Prostate gland (tissue), 2 donors: ENCODE results near the gene ERC2.

Source experiments
- POLR2A ChIP-seq: fragments of 450-650 bp; IDR thresholded peaks from one replicate; pipeline ENCODE4 v1.6.1; 2016; ENCODE audit warnings: antibody characterized with exemption, mild to moderate bottlenecking
- POLR2AphosphoS5 ChIP-seq: sonication (generic); formaldehyde crosslinking; IDR thresholded peaks from one replicate; pipeline ENCODE4 v1.6.1; 2017; ENCODE audit warnings: antibody characterized with exemption
- TF ChIP-seq, protein P1 (sequence below), 4 experiments: fragments of 200-600 bp in 2 of 4; fragments of 450-650 bp in 2 of 4; sonication (generic) in 2 of 4; IDR thresholded peaks; 1 replicate in 3 of 4; 2 replicates in 1 of 4; pipeline ENCODE4 v1.5.1; 2016 to 2019; ENCODE audit warnings: antibody characterized with exemption in 4 of 4, mild to moderate bottlenecking in 2 of 4, moderate library complexity in 2 of 4

DNA sequence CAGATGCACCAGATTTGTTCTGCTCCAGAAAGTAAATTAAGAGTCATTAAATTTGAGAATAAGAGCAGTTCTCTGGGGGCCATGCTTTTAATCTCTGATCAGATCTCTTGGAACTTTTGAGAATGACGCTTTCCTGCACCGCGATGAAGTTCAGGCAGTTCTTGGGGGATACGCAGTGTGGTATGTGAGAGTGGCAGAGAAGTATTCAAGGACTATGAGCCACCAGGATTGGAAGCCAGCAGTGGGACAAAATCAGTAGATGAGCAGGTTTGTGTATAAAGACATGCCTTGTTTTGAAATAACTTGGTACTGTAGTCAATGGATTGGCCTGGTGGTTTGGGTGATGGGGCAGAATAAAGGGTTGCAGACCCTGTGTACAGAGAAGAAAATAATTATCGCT, 483.6 kb downstream of the ERC2 start:
- TF ChIP-seq POLR2AphosphoS5 (no peak), POLR2A (no peak)
- TF ChIP-seq, protein P1, sequence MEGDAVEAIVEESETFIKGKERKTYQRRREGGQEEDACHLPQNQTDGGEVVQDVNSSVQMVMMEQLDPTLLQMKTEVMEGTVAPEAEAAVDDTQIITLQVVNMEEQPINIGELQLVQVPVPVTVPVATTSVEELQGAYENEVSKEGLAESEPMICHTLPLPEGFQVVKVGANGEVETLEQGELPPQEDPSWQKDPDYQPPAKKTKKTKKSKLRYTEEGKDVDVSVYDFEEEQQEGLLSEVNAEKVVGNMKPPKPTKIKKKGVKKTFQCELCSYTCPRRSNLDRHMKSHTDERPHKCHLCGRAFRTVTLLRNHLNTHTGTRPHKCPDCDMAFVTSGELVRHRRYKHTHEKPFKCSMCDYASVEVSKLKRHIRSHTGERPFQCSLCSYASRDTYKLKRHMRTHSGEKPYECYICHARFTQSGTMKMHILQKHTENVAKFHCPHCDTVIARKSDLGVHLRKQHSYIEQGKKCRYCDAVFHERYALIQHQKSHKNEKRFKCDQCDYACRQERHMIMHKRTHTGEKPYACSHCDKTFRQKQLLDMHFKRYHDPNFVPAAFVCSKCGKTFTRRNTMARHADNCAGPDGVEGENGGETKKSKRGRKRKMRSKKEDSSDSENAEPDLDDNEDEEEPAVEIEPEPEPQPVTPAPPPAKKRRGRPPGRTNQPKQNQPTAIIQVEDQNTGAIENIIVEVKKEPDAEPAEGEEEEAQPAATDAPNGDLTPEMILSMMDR (IDR thresholded peaks at IDR 0.05) = no peak
